Stimulated activated CD4-positive, alpha-beta T cell treated with anti-CD3 and anti-CD28 coated beads, TNF-alpha, amount 100 ng/mL, for 1 hour (primary cell): ENCODE data around the gene NRSN2.
"Not testable (repeated sequence)": the region's sequence is repeated elsewhere in the genome, so short reads cannot be mapped to it uniquely, and the experiment has no call there.

ENCODE experiments used
- DNase-seq, 3 donors: peaks; one replicate each; pipeline ENCODE4 v3.0.0-alpha.2; 2020; ENCODE audit warnings: low read depth in 3 of 3, low spot score in 1 of 3

Gene NRSN2

DNA sequence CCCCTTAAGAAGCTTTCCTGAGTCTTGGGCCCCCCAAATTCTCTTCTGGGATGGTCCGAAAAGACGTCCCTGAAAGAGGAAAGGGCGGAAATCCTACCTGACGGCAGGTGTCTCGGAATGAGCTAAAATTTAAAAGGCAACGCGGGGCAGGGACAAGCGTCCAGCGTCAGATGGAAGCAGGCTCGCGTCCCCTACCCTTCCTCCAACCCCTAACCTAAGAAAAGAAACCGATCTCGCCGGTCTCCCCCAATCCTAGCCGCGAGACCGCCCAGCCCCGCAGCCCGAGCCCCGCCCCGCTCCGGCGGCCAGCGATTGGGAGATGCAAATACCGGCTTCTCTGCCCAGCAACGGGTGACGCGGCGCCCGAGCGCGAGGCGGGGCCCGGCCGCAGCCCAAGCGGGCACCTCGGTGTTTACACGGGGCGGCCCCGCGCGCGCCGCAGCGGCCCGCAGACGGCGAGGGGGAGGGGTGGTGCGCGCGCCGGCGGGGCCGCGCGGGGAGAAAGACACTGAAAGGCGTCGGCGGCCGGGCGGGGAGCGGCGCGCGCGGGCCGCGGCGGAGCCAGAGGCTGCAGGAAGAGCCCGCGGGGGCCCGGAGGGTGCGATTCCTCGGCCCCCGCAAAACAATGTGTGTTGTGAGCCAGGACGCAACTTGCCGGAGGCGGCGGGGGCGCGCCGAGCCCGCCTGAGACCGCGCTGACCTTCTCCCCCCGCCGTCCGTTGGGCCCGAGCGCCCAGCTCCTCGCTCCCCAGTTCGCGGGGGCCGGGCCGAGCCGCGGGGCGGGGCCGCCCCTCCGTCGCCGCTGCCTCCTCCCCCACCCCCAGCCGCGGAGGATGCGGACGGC lies 21.6 kb upstream of the NRSN2 start, which contains the start of gene SOX12:
Gene SOX12 (plus strand): TSS at position 508 of the 844 bp plus-strand sequence. CDS start 373 bp downstream, outside the sequence.
- DNase-seq: peak; percentile 82 to 98 (median 88)

DNA sequence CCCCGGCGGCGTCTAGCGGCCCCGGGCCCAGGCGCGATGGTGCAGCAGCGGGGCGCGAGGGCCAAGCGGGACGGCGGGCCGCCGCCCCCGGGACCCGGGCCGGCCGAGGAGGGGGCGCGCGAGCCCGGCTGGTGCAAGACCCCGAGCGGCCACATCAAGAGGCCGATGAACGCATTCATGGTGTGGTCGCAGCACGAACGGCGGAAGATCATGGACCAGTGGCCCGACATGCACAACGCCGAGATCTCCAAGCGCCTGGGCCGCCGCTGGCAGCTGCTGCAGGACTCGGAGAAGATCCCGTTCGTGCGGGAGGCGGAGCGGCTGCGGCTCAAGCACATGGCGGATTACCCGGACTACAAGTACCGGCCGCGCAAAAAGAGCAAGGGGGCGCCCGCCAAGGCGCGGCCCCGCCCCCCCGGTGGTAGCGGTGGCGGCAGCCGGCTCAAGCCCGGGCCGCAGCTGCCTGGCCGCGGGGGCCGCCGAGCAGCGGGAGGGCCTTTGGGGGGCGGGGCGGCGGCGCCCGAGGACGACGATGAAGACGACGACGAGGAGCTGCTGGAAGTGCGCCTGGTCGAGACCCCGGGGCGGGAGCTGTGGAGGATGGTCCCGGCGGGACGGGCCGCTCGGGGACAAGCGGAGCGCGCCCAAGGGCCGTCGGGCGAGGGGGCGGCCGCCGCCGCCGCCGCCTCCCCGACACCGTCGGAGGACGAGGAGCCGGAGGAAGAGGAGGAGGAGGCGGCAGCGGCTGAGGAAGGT lies 20.8 kb upstream of the NRSN2 start:
- peak in 1 of 3 donors; percentile 36 for DNase-seq

DNA sequence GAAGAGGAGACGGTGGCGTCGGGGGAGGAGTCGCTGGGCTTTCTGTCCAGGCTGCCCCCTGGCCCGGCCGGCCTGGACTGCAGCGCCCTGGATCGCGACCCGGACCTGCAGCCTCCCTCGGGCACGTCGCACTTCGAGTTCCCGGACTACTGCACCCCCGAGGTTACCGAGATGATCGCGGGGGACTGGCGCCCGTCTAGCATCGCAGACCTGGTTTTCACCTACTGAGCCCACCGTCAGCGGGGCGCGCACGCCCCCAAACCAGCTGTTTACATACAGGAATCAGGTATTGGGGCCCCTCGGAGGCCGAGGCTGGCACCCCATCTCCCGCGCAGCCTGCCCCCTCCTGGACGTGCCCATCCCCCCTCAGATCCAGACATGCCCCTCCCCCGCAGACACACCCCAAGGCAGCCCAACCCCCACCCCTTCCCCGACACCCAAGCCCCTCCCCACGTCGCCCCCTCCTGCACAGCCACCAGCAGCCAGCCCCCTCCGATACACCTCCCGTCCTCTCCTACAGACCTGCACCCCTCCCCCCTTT lies 20.2 kb upstream of the NRSN2 start:
- DNase-seq: no peak

DNA sequence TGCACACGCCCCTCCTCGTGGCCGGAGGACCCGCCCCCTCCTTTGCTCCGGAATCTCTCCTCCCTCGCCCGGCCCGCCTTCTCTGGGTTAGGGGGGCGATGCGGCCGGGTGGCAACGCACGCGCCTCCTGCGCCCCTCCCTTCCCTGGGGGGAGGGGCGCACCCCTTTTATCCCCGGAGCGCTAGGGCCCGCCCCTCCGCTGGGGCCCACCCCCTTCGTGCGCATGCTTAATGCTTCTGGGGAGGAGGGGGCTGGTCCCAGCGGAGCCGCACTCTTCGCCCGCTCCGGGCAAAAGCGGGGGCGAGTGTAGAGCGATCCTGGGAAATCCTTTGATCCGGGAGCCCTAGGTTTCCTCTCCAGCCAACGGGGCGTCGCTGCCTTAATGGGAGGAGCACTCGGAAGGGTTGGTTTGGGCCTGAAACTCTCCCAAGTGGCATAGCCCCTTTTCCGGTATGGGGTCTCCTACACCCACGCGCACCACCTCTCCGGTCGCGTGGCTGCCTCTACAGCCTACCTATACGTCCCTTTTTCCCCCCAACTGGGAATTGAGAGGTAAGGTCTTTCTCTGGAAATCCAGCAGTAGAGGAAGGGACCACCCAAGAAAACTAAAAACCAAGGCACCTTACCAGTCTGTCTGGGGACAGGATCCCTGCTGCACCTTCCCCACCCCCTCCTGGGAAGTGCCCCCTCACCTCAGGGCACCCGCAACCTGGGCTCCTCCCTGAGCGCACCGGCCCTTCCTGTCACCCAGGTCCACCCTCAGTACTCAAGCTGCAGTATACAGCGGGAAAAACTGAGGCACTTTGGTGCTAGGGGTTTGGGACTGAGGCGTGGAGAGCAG lies 19.5 kb upstream of the NRSN2 start:
- peak; percentile 13 to 57 (median 56) for DNase-seq

DNA sequence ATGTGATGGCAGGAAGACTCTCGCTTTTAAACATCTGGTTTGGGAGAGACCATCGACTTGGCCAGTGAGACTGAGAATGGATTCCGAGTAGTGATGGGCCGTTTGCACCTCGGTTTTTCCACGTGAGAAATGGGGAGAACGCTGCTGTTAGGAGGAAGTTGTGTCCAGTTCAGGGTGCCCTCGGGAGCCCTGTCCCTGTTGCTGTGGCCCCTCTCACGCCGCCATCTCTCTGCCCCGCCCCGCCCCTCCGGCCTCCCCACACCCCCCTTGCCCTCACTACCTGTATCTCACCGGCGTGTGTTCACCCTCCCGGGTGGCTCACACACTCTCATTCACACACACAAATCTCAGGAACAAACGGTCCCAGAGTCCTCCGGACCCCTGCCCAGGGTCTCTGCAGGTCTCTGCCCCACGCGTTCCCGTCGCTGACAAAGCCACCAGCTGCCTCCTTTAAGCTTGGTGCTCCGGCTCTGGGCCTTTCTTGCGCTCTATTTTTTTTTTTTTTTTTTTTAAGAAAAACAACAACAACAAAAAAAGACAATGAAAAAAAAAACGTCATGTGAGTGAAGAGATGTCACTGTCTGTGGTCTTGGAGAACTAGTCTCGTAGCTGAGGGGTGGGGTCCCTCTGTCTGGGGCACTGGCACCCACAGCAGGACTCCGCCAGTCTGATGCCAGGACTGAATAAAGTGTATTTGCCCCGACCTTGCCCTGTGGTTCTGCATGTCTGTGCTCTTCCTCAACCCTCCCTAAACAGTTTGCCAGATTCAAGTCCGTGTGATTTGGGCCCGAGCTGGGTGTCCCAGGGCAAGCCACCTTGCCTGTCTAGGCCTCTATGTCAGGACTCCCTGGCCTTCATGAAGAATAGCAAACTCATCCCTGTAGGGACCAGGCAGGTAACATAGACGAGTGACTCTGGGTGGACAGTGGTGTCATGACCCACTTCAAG lies 18.6 kb upstream of the NRSN2 start:
- DNase-seq: no peak

DNA sequence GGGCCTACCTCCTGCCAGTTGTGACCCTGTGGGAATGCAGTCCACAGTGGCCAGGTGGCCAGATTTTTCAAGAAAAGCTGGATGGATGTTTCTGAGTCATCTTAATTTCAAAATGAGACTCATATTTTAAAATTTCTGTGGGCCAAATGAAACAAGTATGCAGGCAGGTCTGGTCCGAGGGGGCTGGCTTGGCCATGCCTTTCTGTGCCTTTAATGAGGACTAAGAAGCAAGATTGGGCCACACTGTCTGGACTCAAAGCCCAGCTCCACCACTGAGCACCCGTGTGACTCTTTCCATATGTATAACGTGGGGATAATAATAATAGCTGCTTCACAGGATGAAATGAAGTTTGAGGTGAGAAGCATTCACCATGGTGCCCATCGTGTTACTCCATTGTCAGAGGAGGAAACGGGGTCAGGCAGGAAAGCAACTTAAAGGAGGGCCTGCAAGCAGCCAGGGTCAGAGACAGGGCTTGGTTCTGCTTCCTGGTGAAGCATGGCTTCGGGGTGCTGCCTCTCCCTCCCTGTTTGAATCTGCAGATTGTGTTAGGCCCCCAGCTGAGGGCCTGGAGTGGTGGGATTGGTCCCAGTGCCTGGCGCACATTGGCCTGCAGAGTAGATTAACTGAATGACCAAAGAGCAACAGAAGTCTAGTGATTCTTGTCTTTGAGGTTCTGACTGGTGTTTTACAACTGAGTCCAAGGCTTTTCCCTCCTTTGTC lies 17.8 kb upstream of the NRSN2 start:
- DNase-seq: no peak

DNA sequence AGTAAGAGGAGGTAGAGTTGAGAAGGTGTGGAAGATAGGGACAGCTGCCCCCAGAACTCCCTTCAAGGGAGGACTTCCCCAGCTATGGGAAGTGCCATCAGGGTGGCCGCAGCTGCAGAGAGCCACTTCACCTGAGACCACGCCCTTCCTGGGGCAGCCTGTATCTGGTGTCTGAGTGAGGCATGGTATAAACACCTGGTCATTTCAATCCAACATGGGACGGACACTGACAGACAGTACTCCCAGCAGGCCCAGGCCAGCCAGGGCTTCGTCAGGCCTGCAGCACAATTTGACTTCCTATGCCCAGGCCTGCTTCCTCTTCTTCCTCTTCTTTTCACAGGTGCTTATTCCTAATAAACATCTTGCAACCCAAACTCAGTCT lies 17.1 kb upstream of the NRSN2 start:
- DNase-seq: no peak

DNA sequence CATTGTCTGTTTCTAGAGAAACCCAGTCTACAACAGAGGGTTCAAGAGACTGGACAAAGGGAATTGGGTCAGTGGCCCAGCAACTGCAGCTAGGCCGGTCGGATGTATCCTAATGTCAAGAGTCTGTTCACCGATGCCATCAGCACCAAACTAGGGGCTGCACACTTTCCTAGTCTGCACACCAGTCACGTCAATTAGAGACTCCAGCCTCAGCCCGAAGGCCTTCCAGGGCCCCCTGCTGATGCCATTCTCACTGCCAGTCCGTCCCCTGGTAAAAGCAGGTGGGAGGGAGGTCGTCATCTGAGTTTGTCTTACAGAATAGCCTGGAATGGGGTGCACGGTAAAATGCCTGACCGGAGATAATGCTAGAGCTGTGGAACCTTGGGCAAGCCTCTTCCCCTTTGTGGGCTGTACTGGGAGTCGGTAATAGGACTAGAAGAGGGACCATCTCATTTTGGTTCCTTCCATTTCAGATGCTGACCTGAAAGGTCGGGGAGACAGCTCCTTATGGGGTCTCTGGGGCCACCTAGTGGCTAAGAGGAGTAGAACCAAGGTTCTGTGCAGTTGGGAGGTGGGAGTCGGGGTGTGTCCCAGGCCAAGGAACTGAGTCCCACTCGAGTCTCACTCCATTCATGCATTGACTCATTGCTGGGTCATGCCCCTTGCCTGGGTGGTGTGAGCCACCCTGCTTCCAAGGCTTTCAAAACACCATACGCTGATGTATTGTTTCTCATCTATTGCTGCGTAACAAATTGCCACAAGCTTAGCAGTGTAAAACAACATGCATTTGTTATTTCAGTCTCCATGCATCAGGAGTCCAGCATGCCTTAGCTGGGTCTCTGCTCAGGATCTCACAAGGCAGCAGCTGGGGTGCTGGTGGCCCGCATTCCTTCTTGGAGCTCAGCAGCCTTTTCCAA lies 16.4 kb upstream of the NRSN2 start:
- peak in 1 of 3 donors; percentile 11 for DNase-seq

DNA sequence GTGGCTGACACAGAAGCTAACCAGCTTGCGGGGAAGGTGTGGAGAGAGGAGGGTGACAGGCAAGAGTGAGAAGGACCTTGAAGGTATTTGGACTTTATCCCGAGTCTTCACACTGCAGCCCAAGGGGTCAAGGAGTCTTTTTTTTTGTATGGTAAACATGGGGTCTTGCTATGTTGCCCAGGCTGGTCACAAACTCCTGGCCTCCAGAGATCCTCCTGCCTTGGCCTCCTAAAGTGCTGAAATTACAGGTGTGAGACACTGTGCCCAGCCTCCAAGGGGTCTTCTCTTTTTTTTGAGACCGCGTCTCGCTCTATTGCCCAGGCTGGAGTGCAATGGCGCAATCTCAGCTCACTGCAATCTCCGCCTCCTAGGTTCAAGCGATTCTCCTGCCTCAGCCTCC lies 12.3 kb upstream of the NRSN2 start:
- DNase-seq: no peak

DNA sequence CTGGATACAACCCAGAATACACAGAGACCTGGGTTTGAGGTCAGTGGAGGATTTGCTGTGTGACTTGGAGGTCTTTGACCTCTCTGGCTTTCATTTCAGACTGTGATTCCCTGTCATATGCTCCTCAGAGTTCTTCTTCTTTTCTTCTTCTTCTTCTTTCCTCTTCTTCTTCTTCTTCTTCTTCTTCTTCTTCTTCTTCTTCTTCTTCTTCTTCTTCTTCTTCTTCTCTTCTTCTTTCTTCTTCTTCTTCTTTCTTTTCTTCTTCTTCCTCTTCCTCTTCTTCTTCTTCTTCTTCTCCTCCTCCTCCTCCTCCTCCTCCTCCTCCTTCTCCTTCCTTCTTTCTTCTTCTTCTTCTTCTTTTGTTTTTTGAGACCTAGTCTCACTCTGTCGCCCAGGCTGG lies 10.9 kb upstream of the NRSN2 start:
- DNase-seq: not testable (repeated sequence)

DNA sequence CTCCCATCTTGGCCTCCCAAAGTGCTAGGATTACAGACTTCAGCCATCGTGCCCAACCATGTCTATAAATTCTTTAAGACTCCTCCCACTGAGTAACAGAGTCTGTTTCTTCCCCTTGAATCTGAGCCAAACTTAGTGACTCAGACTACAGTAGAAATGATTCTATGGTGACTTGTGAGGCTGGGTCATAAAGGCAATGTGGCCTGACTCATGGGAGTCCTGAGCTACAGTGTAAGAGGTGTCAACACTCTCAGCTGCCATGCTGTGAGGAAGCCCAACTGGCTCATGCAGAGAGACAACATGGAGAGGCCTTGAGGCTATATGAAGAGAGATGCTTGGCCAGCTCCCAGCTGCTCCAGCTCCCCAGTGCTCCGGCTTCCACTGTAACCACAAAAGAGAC lies 5.2 kb upstream of the NRSN2 start:
- peak in 1 of 3 donors; percentile 44 for DNase-seq

DNA sequence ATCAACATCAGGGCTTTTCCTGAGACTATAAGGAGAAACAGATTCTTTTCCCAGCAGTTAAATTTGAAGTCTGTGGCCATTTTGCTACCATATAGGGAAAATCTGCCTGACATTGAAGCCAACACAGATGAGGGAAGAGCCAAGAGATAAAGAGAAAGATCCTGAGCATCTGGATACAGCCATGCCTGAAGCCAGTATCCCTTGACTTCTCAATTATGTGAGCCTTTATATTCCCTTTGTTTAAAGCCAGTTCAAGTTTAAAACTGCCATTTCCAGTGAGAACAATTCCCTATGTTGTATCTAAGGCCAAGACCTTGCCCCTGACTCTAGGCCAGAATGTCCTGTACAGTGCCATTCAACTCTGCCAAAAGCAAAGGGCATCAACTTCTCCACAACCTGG lies 3.8 kb upstream of the NRSN2 start:
- DNase-seq: no peak

DNA sequence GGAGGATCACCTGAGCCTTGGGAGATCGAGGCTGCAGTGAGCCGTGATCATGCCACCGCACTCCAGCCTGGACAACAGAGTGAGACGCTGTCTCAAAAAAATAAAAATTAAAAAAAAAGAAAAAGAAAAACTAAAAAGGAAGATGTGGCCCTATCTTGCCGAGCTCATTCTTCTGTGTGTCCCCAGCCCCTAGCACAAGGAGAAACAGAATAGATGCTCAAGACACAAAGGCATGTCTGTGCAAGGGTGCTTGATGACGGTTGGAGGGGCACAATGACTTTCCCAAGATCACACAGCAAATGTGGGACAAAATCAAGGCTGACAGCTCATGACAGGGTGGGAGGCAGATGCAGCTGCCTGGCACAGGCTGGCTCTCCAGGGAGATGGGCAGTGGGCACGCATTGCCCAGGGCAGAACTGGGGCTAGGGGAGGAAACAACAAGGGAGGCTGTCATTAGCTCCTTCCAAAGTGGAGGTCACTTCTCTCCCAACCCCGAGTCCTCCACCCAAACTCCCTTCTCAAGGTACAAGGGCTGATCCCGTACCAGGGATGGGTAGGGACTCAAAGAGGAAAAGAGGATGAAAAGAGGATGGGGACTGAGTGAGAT lies 775 bp upstream of the NRSN2 start:
- no peak for DNase-seq

DNA sequence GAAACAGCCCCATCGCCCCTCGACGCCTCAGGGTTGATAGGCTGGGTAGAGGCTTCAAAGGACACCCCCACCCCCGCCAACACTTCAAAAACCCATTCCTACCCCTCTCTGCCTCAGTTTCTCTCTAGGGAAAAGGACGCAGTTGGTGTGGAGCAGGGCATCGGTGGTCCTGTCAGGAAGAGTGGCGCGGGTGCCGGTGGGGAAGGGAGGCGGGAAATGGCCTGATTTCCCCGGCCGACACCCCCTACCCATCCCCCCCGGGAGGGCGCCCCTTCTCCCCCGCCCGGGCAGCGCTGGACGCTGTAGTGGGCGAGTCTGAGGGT lies 367 bp downstream of the NRSN2 start:
- no peak for DNase-seq

DNA sequence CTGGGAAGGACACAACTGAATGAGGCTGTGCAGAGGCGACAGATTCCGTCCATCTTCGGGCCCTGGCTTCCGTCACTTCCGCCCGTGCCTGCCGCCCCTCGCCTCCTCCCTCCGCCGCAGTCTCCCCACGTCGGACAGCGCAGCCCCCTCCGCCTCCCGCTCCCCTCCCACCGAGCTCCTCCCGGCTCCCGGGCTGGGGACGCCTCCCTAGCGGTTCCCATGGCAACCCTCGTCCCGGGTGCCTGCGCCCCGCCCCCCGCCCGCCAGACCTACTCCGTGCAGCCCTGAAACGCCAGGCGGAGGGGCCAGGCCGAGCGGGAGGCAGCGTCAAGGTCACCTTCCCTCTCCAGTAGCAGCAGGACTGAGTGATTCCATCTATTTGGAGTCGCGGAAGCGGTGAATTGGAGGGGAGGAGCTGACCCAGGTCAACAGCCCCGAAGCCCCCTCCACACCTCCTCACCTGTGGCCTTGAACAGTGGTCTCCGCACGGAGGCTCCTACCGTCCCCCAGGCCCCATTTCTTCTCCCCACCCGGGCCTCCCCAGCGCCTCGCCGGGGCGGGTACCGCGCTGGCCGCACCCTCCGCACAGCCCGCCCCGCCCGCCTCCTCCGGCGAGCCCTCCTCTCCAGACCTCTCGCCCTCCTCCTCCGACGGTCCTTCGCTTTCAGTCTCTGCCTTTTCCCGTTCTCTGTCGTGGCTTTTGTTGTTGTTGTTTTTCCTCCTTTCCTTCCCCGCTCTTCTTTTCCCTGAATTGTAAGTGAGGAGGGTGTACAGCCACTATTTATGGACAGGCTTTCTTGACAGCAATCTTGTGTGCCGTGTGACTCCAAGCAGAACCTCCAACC lies 951 bp downstream of the NRSN2 start:
- peak in 1 of 3 donors; percentile 26 for DNase-seq

DNA sequence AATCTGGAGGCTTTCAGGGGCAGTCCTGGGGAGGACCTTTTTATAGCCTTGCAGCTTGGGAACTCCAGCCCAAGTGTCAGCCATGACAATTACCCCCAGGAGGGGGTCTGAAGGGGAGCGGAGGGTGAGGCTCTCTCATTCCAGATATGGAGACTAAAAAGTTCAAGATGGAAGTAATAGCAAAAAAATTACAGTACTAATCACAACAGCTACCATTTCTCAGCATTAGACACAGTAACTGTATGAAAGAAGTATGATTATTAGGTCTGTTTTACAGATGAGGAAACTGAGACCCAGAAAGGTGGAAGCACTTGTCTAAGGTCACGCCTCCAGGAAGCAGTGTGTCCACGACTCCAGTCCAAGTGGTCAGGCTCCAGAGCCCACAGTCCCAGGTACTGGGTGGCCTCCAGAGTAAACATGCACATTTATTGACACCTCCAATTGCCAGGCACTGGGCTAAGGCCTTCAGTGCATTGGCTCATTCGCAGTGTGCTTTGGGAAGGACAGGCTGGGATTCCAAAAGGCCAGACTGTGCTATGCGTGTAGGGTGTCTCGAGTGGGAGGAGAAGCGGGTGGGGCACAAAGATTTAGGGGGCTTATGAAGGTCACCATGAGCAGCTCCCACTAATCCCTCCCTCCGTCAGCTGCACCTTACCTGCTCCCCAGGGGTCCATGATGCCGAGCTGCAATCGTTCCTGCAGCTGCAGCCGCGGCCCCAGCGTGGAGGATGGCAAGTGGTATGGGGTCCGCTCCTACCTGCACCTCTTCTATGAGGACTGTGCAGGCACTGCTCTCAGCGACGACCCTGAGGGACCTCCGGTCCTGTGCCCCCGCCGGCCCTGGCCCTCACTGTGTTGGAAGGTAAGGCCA lies 2.3 kb downstream of the NRSN2 start:
- DNase-seq: no peak
